Measurements from ENCODE around the gene FUT7. TPM values are rescaled to one million over a fixed set of nuclear protein-coding genes. Genes with fewer than 3 reads are reported as not detected.
"Not testable (repeated sequence)": the region's sequence is repeated elsewhere in the genome, so short reads cannot be mapped to it uniquely, and the experiment has no call there.

FUT7 gene
- total RNA-seq, 1 donor from 2014 or later, result not detected

- not testable (repeated sequence) for DNase-seq (ENCODE audit: low read depth, low spot score)
Observed at GRCh38 chr9:137004285-137004684, 27.6 kb downstream of the FUT7 start.

DNA sequence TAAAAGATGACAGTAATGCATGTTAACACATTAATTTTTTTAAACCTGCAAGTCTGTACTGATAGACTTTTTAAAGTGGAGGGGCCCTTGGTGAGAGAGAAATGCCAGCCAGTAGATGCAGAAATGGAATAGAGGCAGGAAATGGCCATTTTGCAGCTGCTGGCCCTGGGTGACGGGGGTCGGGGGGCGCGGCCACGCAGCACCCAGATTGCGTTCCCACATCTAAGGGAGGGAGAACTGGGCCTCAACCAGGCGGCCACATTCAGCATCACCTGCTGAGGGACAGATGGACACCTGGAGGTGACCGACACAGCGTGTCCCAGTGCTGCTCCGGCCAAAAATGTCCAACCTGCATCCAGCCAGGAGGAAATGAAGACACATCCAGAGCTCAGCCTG, 29.2 kb downstream of the FUT7 start:
- no peak for DNase-seq (ENCODE audit: low read depth, low spot score)

DNA sequence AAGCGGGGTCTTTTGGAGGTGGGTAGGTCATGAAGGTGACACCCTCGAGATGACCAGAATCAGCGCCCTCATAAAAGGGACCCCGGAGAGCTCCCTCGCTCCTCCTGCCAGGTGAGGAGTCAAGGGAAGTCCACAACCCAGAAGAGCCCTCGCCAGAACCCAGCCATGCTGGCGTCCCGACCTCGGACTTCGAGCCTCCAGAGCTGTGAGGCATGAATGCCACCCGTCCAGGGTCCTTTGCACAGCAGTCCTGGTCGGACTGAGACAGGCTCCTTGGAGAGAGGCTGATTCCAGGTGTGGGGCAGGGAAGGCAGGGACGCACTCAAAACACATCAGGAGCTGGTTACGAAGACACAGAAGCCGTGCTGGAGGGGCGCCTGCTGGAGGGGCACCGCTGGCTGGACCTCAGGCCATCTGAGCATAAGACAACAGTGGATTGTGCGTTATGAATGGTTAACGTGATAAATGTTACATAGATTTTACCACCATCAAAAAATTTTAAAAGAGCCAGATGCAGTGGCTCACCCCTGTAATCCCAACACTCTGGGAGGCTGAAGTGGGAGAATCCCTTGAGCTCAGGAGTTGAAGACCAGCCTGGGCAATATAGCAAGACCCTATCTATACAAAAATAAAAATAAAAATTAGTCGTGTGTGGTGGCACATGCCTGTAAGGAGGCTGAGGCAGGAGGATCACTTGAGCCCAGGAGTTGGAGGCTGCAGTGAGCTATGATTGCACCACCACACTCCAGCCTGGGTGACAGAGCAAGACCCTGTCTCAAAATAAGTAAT, 29.8 kb downstream of the FUT7 start:
- no peak for DNase-seq (ENCODE audit: low read depth, low spot score)

- no peak for DNase-seq (ENCODE audit: low read depth, low spot score)
Observed at GRCh38 chr9:137000177-137000930, 31.5 kb downstream of the FUT7 start.

- no peak for DNase-seq (ENCODE audit: low read depth, low spot score)
Observed at GRCh38 chr9:136997830-136998234, 34.1 kb downstream of the FUT7 start.

DNA sequence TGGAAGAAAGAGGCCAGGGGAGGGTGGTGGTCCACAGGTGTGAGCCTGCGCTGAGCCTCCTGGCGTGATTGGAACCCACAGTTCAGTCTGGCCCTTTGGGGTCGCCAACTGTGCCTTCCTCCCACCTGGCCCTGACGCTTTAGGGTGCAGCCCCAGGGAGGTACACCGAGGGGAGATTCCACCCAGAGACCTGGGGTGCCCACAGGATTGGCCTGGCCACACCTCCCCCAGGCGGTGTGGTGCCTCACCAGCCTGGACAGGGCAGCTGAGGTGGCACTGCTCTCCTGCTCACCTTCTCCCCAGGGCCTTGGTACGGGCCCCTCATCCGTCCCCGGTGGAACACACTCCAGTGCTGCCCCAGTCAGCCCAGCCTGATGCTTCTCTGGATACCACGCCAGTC, 34.5 kb downstream of the FUT7 start:
- no peak for DNase-seq (ENCODE audit: low read depth, low spot score)

- DNase-seq (ENCODE audit: low read depth, low spot score), result no peak
Observed at GRCh38 chr9:136996361-136997292, 35.3 kb downstream of the FUT7 start, which contains the start of gene CLIC3. Gene CLIC3, minus strand, starts transcription at chr9:136996568. Its CDS starts 25 bp downstream, at chr9:136996543.

GRCh38 chr9:136995772-136996311, 36.0 kb downstream of the FUT7 start:
- no peak for DNase-seq (ENCODE audit: low read depth, low spot score)

- no peak for DNase-seq (ENCODE audit: low read depth, low spot score)
Observed at GRCh38 chr9:136995362-136995761, 36.5 kb downstream of the FUT7 start.

- DNase-seq (ENCODE audit: low read depth, low spot score), result no peak
Observed at GRCh38 chr9:136994888-136995230, 37.0 kb downstream of the FUT7 start.

GRCh38 chr9:136994180-136994887, 37.6 kb downstream of the FUT7 start:
- no peak for DNase-seq (ENCODE audit: low read depth, low spot score)

- DNase-seq (ENCODE audit: low read depth, low spot score), result no peak
Observed at GRCh38 chr9:136992819-136993369, 39.0 kb downstream of the FUT7 start.

GRCh38 chr9:136991993-136992818, 39.7 kb downstream of the FUT7 start, which contains the start of gene PAXX:
Gene PAXX, plus strand, starts transcription at chr9:136992422. Its CDS starts 22 bp downstream, at chr9:136992444.
- peak; percentile 57 for DNase-seq (ENCODE audit: low read depth, low spot score)

DNA sequence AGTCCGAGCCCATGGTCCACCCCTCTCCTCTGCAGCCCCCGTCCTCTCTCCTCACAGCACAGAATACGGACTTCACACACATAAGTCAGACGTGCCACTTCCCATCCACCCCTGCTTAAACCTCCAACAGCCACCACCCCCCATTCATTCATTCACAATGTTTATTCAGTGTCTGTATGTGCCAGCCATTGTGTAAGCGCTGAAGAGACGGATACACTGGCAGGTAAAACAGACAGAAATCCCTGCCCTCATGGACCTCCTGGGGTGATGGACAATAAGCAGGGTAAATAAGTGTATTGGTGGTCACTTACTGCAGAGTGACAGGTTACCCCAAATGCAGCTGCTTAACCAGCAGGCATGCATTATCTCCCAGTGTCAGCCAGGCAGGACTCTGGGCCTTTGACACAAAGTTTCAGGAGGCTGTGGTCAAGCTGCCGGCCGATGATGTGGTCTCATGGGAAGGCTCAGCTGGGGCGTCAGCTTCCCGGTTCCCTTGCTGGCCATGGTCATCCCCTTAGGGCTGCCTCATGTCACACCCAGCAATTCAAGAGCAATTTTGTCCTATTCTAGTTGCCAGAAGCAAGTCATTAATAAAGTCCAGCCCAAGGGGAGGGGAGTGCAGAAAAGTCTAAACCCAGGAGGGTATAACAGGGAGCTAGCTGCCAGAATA, 41.5 kb downstream of the FUT7 start:
- no peak for DNase-seq (ENCODE audit: low read depth, low spot score)

- no peak for DNase-seq (ENCODE audit: low read depth, low spot score)
Observed at GRCh38 chr9:136988872-136989271, 43.0 kb downstream of the FUT7 start.

- DNase-seq (ENCODE audit: low read depth, low spot score), result no peak
Observed at GRCh38 chr9:136985853-136986252, 46.0 kb downstream of the FUT7 start.

DNA sequence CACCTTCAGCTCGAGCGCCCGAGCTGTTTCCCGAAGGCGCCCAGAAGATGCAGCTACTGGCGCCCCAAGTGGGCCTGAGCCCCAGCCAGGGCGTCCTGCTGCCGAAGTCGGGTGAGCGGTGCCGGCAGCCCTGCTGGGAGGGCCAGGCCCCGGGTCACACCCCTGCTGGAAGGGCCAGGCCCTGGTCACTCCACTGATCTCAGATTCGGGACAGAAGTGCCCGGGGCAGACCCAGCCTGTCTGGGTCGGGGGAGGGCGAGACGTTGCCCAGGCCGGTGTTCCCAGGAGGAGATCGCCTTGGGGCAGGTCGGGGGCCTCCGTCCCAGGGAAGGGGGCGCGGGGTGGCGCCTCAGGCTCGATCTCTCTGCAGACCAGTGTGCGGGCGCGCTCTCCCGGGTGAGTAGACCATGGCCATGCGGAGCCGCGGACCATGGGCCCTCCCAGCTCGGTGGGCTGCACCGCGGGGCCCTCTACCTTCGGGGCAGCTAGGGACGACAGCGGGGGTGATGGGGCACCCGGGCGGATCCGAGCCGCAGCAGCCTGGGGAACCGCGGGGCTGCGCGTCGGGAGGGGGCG, 46.8 kb downstream of the FUT7 start:
- DNase-seq (ENCODE audit: low read depth, low spot score), result no peak

DNA sequence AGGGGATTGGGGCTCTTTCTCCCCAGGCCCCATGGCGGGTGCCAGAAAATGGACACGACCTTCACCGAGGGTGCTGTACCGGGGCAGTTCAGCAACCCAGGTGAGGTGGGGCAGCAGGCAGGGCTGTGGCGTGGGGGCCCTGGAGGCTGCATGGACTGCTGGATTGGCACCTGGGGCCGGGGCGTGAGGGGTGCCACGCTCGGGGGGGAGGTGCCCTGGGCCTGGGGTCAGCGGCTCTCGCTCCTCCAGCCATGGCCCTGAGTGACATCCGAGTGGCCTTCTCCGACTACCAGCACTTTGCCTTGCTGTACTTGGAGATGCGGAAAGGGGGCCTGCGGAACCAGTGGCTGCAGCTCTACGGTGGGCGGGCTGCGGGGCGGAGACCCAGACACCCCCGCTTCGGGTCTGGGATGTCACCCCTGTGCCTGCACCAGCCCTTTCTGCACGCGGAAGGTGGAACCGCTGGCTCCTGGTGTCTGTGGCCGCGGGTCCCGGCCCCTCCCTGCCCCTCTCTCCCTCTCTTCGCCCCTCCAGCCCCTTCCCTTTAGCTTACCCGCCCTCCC, 47.3 kb downstream of the FUT7 start:
- DNase-seq (ENCODE audit: low read depth, low spot score), result no peak
